ENCODE data around the gene GAP43.

The GAP43 gene

DNA sequence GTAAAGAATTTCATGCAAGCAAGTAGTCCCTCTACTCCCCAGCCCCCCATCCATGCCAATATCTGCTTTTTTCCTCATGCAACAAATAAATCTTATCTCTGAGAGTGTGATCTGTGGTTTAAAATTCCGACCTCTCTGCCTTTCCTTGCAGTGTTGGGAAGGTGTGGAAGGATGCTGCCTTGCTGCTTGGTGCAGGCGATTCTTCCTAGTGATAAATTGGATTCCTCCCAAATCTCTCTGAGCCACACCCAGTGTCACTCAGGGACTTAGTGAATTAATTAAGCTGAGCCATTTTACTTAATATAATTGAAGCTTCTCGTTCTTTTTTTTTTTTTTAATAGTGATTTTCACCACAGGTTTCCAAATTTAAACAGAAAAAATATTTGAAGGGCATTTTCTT lies 3.4 kb downstream of the GAP43 start:
- DNase-seq (ENCODE audit: low read depth) = no peak
- H3K4me3 ChIP-seq (ENCODE audit: low read depth, low read length) = no peak overlapping the region
- TF ChIP-seq, protein P1, sequence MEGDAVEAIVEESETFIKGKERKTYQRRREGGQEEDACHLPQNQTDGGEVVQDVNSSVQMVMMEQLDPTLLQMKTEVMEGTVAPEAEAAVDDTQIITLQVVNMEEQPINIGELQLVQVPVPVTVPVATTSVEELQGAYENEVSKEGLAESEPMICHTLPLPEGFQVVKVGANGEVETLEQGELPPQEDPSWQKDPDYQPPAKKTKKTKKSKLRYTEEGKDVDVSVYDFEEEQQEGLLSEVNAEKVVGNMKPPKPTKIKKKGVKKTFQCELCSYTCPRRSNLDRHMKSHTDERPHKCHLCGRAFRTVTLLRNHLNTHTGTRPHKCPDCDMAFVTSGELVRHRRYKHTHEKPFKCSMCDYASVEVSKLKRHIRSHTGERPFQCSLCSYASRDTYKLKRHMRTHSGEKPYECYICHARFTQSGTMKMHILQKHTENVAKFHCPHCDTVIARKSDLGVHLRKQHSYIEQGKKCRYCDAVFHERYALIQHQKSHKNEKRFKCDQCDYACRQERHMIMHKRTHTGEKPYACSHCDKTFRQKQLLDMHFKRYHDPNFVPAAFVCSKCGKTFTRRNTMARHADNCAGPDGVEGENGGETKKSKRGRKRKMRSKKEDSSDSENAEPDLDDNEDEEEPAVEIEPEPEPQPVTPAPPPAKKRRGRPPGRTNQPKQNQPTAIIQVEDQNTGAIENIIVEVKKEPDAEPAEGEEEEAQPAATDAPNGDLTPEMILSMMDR (IDR thresholded peaks at IDR 0.05; ENCODE audit: control insufficient read depth, extremely low read depth, insufficient read depth) = no peak

DNA sequence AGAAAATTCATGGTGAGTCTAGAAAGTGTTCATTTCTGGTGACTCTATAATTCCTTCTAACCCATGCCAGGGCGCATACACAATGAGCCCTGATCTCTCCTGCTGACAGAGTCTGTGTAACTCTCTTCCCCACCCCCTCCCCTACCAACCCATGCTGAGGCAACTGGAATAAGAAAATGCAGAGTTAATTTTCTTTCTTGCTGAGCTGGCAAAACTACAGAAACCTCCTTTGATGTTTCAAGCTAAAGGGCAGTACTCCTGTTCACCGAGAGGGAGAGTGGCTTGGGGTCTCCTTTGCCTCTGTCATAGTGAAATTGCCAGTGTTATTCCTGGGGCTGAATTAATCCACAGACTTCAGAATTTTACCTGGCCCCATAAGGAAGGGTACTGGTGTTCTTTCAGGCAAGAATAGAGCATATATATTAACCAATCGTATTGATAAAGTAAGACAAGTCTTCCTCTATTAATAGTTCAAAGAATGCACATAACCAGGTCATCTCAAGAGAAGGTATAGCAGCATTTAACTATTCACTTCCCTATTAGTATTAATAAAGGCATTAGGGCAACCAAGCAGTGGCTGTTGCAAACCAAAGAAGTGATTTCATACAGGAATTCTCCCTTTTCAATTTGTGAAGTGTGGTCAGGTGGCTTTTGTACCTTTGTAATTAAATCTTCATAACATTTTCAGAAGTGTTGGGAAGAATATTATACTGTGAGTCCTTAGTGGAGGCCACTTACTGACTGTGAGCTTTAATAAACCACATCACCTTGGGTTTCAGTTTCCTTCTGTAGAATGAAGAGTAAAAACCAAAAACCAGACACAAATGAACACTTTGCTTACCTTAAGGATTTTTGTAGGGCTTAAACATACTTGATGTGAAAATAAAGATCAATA lies 4.1 kb downstream of the GAP43 start:
- no peak overlapping the region for H3K4me3 ChIP-seq (ENCODE audit: low read depth, low read length)
- TF ChIP-seq, protein P1 (IDR thresholded peaks at IDR 0.05; ENCODE audit: control insufficient read depth, extremely low read depth, insufficient read depth) = no peak
- DNase-seq (ENCODE audit: low read depth) = no peak

DNA sequence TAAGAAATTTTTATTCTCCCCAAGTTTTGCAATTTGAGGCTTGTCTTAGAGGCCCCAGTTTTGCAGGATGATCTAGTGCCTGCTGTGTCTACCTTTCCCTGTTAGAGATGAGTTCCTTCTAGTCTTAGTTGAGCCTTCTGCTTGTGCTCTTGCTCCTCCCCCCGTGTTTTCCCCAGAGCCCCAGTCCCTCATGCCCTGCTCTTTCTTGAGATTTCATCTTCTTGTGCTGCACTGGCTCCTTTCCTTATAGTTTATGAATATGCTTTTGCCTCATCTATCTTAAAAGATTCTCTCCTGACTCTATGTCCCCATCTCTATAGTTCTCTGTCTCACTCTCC lies 4.7 kb downstream of the GAP43 start:
- no peak for DNase-seq (ENCODE audit: low read depth)
- no peak overlapping the region for H3K4me3 ChIP-seq (ENCODE audit: low read depth, low read length)
- TF ChIP-seq, protein P1 (IDR thresholded peaks at IDR 0.05; ENCODE audit: control insufficient read depth, extremely low read depth, insufficient read depth) = no peak

DNA sequence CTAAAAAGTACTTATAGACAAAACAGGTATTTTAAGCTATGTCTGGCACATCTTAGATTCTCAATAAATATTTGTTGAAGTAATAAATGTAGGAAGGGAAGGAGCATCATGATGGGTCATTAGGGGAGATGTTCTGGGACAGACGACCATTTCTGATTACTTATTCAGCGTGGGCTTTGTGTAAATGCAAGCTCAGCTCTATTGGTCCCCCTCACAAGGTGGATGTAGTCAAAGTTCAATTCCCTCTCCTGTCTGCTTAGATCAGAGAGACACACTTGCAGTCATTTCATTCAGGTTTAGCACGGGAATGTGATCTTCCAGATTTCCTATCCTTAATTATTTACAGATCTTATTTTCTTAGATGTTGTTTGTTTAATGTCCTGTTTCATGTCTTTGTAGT lies 7.5 kb downstream of the GAP43 start:
- TF ChIP-seq, protein P1 (IDR thresholded peaks at IDR 0.05; ENCODE audit: control insufficient read depth, extremely low read depth, insufficient read depth) = no peak
- no peak overlapping the region for H3K4me3 ChIP-seq (ENCODE audit: low read depth, low read length)

DNA sequence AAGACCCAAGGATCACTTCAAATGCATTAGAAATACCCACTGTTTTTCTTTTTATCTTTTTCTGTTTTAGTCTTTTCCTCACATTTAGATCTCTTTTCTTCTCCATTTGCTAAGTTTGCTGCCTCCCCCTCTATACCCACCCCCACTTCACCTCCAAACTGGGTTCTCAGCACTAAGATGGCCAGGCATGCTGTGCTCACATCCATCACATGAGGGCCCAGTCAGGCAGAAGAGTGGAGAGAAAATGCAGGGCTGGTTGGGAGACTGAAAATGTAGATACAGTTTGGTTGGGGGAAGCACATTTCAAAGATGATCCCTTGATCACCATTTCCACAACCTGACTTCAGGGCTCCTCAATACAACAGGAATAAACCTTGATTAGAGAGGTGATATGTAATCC lies 8.7 kb downstream of the GAP43 start:
- no peak for DNase-seq (ENCODE audit: low read depth)
- TF ChIP-seq, protein P1 (IDR thresholded peaks at IDR 0.05; ENCODE audit: control insufficient read depth, extremely low read depth, insufficient read depth) = no peak
- no peak overlapping the region for H3K4me3 ChIP-seq (ENCODE audit: low read depth, low read length)

More for the DNA sequence above, 7.5 kb downstream of the GAP43 start:
- DNase-seq (ENCODE audit: low read depth) = no peak

DNA sequence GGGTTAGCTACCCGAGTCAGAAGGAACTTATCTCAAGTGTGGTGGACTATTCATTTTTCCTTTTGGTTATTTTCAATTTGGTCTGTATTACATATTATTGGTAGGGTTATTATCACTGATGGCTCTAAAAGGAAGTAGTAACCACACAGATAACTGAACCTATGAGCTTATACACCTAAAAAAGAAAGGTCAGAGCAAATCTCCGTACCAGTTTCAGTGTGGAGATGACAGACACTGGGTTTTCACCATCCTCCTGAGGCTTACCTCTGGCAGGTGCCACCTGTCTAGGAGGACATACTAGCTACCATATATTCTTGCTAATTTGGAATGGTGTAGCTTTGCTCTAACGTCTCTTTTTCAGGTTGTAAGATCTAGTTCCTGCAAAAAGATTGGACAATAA lies 10.2 kb downstream of the GAP43 start:
- no peak overlapping the region for H3K4me3 ChIP-seq (ENCODE audit: low read depth, low read length)
- TF ChIP-seq, protein P1 (IDR thresholded peaks at IDR 0.05; ENCODE audit: control insufficient read depth, extremely low read depth, insufficient read depth) = no peak
- DNase-seq (ENCODE audit: low read depth) = no peak

DNA sequence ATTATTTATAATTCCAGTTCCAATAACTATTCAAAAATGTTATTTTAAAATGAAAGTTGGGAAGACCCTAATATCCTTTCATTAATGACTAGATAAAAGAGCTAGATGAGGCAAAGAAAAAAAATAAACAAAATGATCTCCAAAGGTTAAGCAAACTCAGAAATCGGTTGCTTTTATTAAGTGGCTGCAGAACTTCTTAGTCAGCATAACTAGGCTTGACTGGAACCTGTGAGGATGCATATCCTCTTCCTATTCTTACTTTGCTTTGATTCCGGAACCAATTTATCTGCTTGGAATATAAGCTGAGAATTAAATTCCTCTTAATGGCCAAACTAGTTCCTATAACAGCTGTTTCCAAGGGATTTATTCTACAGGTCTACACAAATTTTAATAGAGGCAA lies 10.7 kb downstream of the GAP43 start:
- no peak for DNase-seq (ENCODE audit: low read depth)
- TF ChIP-seq, protein P1 (IDR thresholded peaks at IDR 0.05; ENCODE audit: control insufficient read depth, extremely low read depth, insufficient read depth) = no peak
- no peak overlapping the region for H3K4me3 ChIP-seq (ENCODE audit: low read depth, low read length)
